Subcutaneous adipose tissue (tissue), 4 donors: ENCODE results near the gene ABCC1. TPM values are rescaled to one million over a fixed set of nuclear protein-coding genes. Genes with fewer than 3 reads are reported as not detected.

Experiments used
- CTCF ChIP-seq: fragments of 450-650 bp; IDR thresholded peaks from one replicate; pipeline ENCODE4 v1.5.1; 2016; ENCODE audit warnings: low read depth, mild to moderate bottlenecking, control low read depth, antibody characterized with exemption, moderate library complexity
- total RNA-seq, 4 donors: library from RNA; depleted of rRNA; stranded (reverse); fragments of >200 nt; gene quantifications; one replicate each; pipeline ENCODE4 v1.1.0, GENCODE V29; 2016

Gene ABCC1
- total RNA-seq, 4 donors from 2014 or later: 16.1 to 23.6 (median 22.1) TPM

GRCh38 chr16:16112450-16113053, 163.1 kb downstream of the ABCC1 start:
- no peak for TF ChIP-seq CTCF

DNA sequence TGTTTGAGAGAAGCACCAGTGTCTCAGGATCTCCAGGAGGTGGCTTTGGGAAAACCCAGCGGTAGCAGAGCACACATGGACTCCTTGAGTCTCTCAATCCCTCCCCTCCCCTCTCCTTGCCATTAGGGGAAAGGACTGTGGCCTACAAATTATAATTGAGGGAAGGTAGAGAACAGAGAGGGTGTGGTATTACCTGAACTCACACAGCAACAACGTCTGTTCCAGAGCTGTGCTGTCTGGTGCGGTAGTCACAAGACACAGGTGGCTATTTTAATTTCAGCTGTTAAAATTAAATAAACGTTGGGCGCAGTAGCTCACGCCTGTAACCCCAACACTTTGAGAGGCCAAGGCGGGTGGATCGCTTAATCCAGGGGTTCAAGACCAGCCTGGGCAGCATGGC, 163.7 kb downstream of the ABCC1 start:
- TF ChIP-seq CTCF: no peak

DNA sequence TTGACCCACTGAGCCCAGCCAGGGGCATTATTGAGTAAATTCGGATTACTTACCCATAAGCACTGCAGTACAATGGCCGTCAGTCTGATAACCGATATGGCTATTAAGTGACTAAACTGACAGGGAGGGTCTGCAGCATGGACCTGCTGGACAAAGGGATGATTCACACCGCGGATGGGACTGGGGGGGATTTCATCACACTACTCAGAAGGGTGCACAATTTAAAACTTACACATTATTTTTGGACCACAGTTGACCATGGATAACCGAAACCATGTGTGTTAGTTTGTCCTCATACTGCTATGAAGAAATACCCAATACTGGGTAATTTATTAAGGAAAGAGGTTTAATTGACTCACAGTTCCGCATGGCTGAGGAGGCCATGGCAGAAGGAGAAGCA, 167.4 kb downstream of the ABCC1 start:
- no peak for TF ChIP-seq CTCF

DNA sequence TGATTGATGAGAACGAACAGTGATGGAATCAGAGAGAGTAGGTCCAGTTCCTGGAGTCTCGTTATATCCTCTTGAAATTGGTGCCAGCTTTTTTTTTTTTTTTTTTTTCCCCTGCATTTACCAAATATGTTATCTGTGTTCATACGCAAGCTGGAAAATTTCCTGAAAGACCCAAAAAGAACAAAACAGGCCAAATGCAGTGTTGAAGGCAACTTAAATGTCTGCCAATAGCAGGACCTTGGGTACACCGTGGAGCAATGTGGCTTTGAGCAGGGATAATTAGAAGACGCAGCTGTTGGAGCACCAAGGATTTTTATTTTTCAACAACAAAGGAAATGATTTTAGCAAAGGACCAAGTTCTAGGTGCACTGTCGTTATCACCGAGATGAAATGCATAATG, 168.9 kb downstream of the ABCC1 start:
- no peak for TF ChIP-seq CTCF

DNA sequence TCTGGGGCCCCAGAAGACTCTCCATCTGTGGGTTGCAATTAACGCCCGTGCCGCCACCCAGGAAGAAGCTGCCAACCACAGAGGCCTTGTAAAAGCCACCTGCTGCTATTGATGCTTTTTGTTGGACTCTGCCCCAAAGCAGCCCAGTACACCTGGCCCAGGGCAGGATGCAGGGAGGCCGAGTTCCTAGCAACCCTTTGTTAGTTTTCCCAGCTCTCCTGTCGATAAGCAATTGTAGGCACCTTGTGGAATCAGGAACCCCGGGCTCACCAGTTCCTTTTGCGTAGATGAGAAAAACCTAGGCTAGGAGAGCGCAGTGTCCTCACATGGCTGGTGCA, 170.6 kb downstream of the ABCC1 start:
- TF ChIP-seq CTCF: no peak

DNA sequence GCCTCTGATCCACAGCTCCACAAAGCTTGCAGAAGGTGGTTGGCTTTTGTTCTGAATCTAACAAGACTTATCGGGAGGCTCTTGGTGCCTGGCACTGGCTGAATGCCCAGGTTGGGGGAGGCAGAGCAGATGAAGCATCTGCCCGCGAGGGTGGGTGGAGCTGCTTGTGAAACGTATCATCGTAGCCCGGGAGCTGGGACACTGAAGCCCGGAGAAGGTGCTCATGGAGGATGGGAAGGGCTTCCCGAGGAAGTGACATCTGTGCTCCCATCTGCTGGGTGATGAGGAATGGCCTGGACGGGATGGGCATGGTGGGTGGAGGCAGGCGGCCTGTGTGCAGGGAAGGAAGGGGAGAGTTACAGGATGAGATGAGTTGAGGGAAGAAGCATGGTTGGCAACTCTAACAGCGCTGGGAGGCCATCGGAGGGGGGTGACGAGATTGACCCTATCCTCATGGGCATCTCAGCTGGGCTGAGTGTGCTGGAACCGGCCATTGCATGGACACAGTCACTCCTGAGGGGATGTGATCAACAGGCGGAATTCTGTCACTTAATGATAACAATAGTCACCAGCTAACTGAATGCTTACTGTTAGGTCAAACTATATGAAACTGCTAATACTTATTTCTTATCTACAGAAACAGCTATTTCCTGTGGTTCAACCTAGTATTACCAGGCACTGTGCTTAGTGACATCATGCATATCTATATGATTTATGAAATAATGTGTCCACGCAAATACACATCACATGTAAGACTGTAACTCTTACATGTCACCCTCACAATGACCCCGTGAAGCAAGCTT, 171.2 kb downstream of the ABCC1 start:
- TF ChIP-seq CTCF: no peak

DNA sequence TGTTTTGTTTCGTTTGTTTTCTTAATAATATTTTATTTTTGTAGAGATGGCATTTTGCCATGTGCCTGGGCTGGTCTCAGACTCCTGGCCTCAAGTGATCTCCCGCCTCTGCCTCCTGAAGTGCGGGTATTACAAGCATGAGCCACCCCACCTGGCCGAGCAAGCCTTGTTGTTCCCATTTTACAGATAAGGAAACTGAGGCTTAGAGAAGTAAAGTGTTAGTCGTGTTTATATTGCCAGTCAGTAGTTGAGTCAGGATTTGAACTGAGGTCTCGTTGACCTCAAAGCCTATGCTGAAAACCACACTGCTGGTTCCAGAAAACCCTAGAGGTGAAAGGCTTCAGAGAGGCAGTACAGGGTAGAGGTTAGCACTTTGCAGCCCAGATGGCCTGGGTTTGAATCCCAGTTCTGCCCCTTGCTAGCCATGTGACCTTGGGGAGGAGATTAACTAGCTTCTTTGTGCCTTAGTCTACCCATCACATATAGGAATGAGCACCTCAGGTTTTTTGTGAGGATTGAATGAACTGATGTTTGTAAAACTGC, 171.8 kb downstream of the ABCC1 start:
- TF ChIP-seq CTCF: no peak
